Subcutaneous adipose tissue (tissue), 4 donors: ENCODE measurements around the gene HIPK2. TPM values are rescaled to one million over a fixed set of nuclear protein-coding genes. Genes with fewer than 3 reads are reported as not detected.

ENCODE experiments used
- total RNA-seq, 4 donors: library from RNA; depleted of rRNA; stranded (reverse); fragments of >200 nt; gene quantifications; one replicate each; pipeline ENCODE4 v1.1.0, GENCODE V29; 2016
- TF ChIP-seq, protein P1 (sequence below): fragments of 450-650 bp; IDR thresholded peaks from one replicate; pipeline ENCODE4 v1.5.1; 2016; ENCODE audit warnings: low read depth, mild to moderate bottlenecking, control low read depth, antibody characterized with exemption, moderate library complexity

Gene HIPK2
- total RNA-seq, 4 donors from 2014 or later, result 30.4 to 89.8 (median 60.9) TPM

DNA sequence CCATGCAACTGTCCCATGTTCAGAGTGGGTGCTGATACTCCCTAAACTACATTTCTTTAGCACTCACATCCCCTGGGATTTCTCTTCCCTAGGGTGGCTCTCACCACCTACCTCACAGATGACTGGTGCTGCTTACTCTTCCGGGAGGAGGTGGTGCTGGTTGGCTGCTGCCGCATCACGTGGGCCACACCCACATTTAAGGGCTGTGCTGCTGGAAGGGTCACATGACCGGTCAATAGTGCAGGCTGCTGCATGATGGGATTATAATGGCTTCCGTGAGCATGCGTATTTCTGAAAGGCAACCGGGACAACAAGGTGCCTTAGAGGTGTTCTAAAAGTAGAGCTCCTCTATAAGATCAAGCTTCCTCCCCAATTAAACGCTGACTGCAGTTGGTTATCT lies 177.5 kb downstream of the HIPK2 start:
- TF ChIP-seq, protein P1, sequence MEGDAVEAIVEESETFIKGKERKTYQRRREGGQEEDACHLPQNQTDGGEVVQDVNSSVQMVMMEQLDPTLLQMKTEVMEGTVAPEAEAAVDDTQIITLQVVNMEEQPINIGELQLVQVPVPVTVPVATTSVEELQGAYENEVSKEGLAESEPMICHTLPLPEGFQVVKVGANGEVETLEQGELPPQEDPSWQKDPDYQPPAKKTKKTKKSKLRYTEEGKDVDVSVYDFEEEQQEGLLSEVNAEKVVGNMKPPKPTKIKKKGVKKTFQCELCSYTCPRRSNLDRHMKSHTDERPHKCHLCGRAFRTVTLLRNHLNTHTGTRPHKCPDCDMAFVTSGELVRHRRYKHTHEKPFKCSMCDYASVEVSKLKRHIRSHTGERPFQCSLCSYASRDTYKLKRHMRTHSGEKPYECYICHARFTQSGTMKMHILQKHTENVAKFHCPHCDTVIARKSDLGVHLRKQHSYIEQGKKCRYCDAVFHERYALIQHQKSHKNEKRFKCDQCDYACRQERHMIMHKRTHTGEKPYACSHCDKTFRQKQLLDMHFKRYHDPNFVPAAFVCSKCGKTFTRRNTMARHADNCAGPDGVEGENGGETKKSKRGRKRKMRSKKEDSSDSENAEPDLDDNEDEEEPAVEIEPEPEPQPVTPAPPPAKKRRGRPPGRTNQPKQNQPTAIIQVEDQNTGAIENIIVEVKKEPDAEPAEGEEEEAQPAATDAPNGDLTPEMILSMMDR, result no peak

DNA sequence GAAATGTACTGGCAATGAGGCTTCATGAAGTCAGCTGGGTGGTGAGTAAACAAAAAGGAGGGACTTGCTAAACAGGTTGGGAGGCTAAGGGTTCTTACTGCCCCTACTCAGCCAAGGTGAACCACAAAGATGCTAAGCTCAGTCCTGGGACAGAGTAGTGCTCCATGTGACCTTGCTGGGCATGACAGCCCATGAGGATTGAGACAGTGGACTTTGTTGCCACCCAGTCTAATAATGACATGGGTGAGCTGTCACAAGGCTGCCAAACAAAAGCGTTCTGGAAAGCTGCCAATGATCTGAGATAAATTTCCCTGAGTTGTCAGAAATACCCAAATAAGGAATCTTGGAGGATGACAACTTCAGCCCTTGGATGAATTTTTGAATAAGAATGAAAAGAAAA lies 179.2 kb downstream of the HIPK2 start:
- TF ChIP-seq, protein P1, result no peak

DNA sequence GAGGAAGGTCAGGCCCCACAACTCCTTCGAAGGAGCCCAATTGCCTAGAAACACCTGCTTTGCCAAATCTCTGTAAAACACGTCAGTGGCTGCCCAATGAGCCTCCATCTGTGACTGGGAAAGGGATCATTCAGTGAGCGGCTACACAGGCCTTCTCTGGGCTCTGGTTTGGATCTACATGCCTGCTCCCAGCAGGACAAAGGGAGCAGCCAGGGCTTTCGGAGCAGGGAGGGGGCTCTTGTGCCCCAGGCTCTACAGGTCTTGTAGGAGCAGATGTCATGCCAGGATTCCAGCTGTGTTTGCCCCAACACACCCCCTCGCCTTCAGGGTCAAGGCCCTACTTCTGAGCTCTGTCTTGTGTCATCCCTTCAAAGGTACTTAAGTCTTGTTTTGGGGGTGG lies 180.8 kb downstream of the HIPK2 start:
- TF ChIP-seq, protein P1, result no peak

DNA sequence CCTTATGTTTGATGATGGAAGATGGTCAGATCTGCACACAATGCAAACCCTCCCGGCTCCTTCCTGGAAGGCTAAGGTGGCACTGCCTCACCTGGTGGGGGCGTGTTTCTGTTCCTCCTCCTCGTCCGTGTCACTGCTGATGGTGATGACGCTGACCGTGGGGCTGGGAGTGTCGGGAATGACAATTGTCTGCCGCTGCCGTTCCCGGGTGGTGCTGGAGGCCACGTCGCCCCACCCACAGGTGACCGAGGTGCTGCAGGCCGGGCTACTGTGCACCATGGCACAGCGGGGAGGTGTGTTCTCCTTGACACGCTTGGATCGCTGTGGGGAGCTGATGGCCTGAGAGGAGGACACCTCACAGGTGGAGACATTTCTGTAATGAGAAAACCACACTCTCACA lies 181.2 kb downstream of the HIPK2 start:
- TF ChIP-seq, protein P1, result no peak

DNA sequence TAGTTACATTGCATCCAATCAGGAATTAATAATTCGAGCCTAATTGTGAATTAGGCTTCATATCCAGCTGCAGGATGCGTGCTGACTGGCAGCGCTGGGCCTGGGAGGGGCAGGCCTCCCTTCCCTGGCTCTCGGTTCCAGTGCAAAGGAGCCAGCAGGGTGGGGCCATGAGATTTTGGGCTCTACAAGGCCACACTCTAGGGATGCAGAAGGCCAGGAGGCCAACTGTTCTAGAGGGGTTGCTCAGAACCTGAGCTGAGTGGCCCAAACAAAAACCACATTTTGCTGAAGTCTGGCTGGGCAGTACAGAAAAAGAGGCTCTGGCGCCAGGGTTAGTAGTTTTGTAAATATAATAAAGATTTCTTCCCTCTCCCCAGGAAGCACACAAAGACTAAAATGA lies 182.0 kb downstream of the HIPK2 start:
- TF ChIP-seq, protein P1, result no peak

DNA sequence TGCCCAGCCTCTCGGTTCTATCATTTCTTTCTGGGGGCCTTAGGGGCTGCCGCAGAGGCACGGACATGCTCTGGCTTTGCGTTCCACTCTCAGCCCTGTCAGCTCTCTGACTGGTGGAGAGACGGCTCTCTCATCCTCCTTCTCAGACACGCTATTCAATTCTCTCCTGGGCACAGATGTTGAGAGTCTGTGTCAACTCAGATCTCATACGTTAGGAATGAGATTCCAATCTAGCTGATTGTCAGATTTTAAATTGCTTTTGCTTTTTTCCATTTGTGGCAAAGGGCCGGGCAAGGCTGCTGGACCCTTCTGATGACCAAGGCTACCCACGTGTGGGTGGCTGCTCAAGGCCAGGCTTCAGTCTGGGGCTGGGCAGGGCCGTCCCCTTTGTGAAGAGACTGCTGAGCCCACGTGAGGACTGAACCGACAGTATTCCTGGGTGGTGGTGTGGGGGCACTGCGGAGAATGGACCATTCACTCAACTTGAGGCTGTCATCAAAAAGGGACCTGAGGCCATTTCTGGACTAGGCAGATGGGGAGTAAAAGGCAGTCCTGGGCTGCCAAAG lies 182.8 kb downstream of the HIPK2 start:
- TF ChIP-seq, protein P1, result no peak

DNA sequence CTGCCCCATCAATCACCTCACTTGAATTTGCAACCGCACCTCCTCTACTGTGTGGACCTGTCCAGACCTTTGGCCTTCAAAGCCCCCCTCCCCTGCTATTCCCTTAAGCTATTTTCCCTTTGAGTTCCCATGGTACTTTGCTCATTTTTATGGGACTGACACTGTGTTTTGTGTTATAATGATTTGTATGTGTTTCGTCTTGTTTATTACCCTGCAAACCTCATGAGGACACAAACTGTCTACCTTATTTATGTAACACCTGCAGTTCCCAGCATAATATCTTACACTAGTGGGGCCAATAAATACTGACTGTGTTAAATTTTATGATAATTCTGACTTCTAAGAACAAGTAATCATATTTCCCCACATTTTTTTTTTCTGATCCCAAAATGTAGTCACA lies 183.7 kb downstream of the HIPK2 start:
- TF ChIP-seq, protein P1, result no peak
